HEK293T (cell line): ENCODE measurements around the gene POU6F2.

Experiments
- CTCF ChIA-PET: fragments of 350-600 bp; formaldehyde crosslinking; extraction: SDS; loops from one replicate; lab custom pipeline; 2021; ENCODE audit warnings: antibody characterized with exemption, inconsistent platforms; lab: Yijun Ruan, JAX
- POLR2A ChIA-PET: fragments of 350-600 bp; formaldehyde crosslinking; extraction: SDS; loops from one replicate; lab custom pipeline; 2020; ENCODE audit warnings: antibody characterized with exemption, inconsistent platforms; lab: Yijun Ruan, JAX
- DNase-seq: peaks from one replicate; pipeline ENCODE4 v3.0.0; 2012; ENCODE audit warnings: mixed read lengths; ENCODE audit errors: extremely low spot score
- ARNT ChIP-seq: fragments of 450-650 bp; IDR thresholded peaks from 2 replicates; pipeline ENCODE4 v1.6.1; 2017; ENCODE audit warnings: mild to moderate bottlenecking
- BHLHE40 ChIP-seq: fragments of 450-650 bp; IDR thresholded peaks from 2 replicates; pipeline ENCODE4 v1.6.1; 2016; ENCODE audit warnings: mild to moderate bottlenecking, moderate library complexity, borderline replicate concordance
- CTBP1 ChIP-seq: fragments of 450-650 bp; IDR thresholded peaks from 2 replicates; pipeline ENCODE4 v1.6.1; 2016; ENCODE audit warnings: borderline replicate concordance
- ELF4 ChIP-seq: fragments of 450-650 bp; IDR thresholded peaks from 2 replicates; pipeline ENCODE4 v1.6.1; 2017; ENCODE audit warnings: antibody characterized with exemption
- FOXA1 ChIP-seq: fragments of 450-650 bp; IDR thresholded peaks from 2 replicates; pipeline ENCODE4 v1.6.1; 2016; ENCODE audit warnings: mild to moderate bottlenecking
- FOXK2 ChIP-seq: fragments of 450-650 bp; IDR thresholded peaks from 2 replicates; pipeline ENCODE4 v1.6.1; 2016; ENCODE audit warnings: mild to moderate bottlenecking
- FOXM1 ChIP-seq: fragments of 450-650 bp; IDR thresholded peaks from 2 replicates; pipeline ENCODE4 v1.6.1; 2017; ENCODE audit warnings: mild to moderate bottlenecking, borderline replicate concordance
- HDGF ChIP-seq: fragments of 450-650 bp; IDR thresholded peaks from 2 replicates; pipeline ENCODE4 v1.6.1; 2017; ENCODE audit warnings: antibody characterized with exemption, borderline replicate concordance
- L3MBTL2 ChIP-seq: fragments of 450-650 bp; conservative IDR thresholded peaks from 2 replicates; pipeline ENCODE4 v1.6.1; 2016; ENCODE audit warnings: mild to moderate bottlenecking
- LEF1 ChIP-seq: fragments of 450-650 bp; IDR thresholded peaks from 2 replicates; pipeline ENCODE4 v1.6.1; 2017; ENCODE audit warnings: mild to moderate bottlenecking, borderline replicate concordance
- NFRKB ChIP-seq: fragments of 450-650 bp; IDR thresholded peaks from 2 replicates; pipeline ENCODE4 v1.6.1; 2016; ENCODE audit warnings: mild to moderate bottlenecking, moderate library complexity
- PKNOX1 ChIP-seq: fragments of 450-650 bp; IDR thresholded peaks from 2 replicates; pipeline ENCODE4 v1.6.1; 2016
- SP1 ChIP-seq: fragments of 450-650 bp; IDR thresholded peaks from 2 replicates; pipeline ENCODE4 v1.6.1; 2017
- SUZ12 ChIP-seq: fragments of 450-650 bp; IDR thresholded peaks from 2 replicates; pipeline ENCODE4 v1.6.1; 2016; ENCODE audit warnings: mild to moderate bottlenecking
- TARDBP ChIP-seq: fragments of 450-650 bp; IDR thresholded peaks from 2 replicates; pipeline ENCODE4 v1.6.1; 2016
- ZNF384 ChIP-seq: fragments of 450-650 bp; IDR thresholded peaks from 2 replicates; pipeline ENCODE4 v1.6.1; 2016

POU6F2 gene

GRCh38 chr7:39451901-39452300 is 474.2 kb downstream of the POU6F2 start:
- TF ChIP-seq ARNT (no peak), FOXA1 (no peak), HDGF (no peak), ZNF384 (no peak), SP1 (no peak)
- ChIA-PET POLR2A (no interaction called here), CTCF (no interaction called here)
- DNase-seq: no peak

DNA sequence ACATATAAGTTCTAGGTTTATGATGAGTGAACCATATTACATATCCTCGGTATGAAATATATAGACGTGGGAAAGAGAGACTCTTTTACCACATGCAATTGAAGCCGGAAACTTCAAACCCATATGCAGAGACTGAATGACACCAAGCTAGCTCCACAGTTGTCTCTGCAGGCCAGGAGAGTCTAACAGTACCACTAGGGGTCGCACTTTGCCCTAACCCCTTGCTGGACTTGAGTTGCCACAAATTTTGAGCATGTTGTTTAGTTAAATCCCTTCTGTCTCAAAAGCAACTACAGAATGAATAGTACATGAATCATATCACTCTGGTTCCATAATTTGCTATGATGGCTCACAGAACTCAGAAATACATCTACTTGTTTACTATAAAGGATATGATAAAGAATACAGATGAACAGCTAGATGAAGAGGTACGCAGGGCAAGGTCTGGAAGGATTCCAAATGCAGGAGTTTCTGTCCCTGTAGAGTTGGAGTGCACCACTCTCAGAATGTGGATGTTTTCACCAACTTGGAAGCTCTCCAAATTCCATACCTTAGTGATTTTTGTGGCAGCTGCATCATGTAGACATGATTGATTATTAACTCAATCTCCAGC is 476.1 kb downstream of the POU6F2 start:
- DNase-seq: peak; percentile 63
- TF ChIP-seq PKNOX1 (no peak), FOXK2 (no peak), TARDBP (no peak), L3MBTL2 (no peak), HDGF (no peak), BHLHE40 (no peak)
- POLR2A ChIA-PET: interaction anchor here (1.5 kb wide), 1 partner anchor 40 kb away, joined by 3 read pairs; no protein-coding TSS in a partner anchor
- CTCF ChIA-PET: interaction anchor here (0.5 to 3.8 kb wide), 17 partner anchors 9 to 903 kb away, joined by 3 to 18 read pairs (median 4); no protein-coding TSS in a partner anchor

GRCh38 chr7:39458061-39458745 is 480.5 kb downstream of the POU6F2 start:
- ChIA-PET POLR2A (no interaction called here), CTCF (no interaction called here)
- TF ChIP-seq LEF1: no peak
- no peak for TF ChIP-seq L3MBTL2
- no peak for TF ChIP-seq ELF4
- no peak for TF ChIP-seq FOXK2
- no peak for TF ChIP-seq CTBP1
- TF ChIP-seq NFRKB: no peak
- no peak for TF ChIP-seq SP1
- no peak for TF ChIP-seq ARNT
- TF ChIP-seq FOXM1: no peak
- TF ChIP-seq TARDBP: no peak
- no peak for TF ChIP-seq SUZ12
- TF ChIP-seq BHLHE40: no peak
- TF ChIP-seq ZNF384: no peak
- TF ChIP-seq HDGF: no peak
- no peak for TF ChIP-seq PKNOX1
- no peak for TF ChIP-seq FOXA1
- no peak for DNase-seq

DNA sequence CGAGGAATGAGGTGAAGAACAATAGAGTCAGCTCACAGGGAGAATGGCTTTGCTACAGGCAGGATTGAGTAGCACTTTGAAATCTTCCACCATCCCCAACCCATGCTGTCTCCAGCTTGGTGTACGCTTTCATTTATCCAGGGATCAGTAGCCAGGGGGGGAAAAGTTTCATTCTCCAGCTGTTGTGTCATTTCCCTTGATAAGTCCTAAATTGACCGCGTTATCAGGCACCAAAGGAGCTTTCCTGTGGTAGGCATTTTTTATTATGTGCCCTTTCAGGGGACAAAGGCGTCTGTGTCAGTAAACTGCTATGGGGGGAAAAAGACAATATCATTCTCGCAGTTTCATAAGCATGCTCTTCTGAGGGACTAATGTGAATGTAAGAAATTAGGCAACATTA is 481.9 kb downstream of the POU6F2 start:
- POLR2A ChIA-PET: no interaction called here
- CTCF ChIA-PET: no interaction called here

DNA sequence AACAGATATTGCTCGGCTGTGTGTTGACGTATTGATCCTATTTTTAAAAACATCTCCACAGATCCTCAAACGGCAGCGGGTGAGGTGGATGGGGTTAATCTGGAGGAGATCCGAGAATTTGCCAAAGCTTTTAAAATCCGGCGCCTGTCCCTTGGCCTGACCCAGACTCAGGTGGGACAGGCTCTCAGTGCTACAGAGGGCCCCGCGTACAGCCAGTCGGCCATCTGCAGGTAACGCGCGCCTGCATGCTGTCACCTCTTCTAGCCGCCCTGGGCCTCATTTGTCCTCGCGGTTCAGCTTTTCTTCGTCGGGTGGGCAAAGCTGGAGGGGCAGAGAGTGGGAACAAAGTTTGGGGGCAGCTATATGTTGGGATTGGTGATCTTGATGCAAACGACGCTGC is 482.8 kb downstream of the POU6F2 start:
- no peak for DNase-seq
- ChIA-PET CTCF (interaction anchor here (1.1 kb wide), 1 partner anchor 228 kb away, joined by 3 read pairs; no protein-coding TSS in a partner anchor), POLR2A (no interaction called here)
- TF ChIP-seq SUZ12 (no peak), TARDBP (no peak), PKNOX1 (no peak), FOXM1 (no peak), LEF1 (no peak), FOXA1 (no peak), SP1 (no peak), HDGF (no peak), ELF4 (no peak), BHLHE40 (no peak), FOXK2 (no peak), CTBP1 (no peak), ARNT (no peak), L3MBTL2 (no peak), NFRKB (no peak), ZNF384 (no peak)

More for the DNA sequence above, 481.9 kb downstream of the POU6F2 start:
- TF ChIP-seq ARNT: no peak
- no peak for DNase-seq

DNA sequence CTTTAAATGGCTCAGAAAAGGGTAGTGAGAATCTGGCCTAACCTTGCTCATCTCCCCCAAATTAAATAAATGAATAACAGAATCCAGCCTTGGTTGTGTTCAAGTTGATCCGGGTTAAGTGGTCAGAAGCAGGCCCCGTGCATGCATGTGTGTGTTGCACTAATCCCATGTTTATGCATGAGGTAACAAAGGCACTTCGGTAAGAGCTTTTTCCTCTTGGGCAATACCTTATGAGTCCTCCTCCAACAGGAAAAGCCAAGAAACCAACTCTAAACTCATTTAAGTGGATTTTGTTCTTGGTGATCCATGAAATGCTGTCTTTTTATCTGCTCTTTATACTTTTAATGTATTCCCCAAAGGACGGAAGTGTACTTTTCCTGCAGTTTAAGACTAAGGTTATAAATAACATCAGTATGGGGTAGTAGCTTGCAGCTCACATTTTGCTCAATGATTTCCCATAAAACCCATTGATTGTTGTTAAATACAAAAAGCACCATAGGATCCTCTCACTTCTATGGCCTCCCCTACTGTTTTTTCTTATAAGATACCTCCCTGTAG is 483.6 kb downstream of the POU6F2 start:
- no peak for DNase-seq
- CTCF ChIA-PET: interaction anchor here (0.7 to 1.1 kb wide), 2 partner anchors 191 to 229 kb away, joined by 3 read pairs; no protein-coding TSS in a partner anchor
- POLR2A ChIA-PET: no interaction called here
- TF ChIP-seq CTBP1 (no peak), LEF1 (no peak)
